Measurements from ENCODE around the gene OR8D1.

GRCh38 chr11:124285610-124286344, 28.0 kb downstream of the OR8D1 start:
- TF ChIP-seq CTCF (IDR thresholded peaks at IDR 0.05; ENCODE audit: borderline replicate concordance, extremely low read depth, low read length, poor library complexity, severe bottlenecking), result no peak
- no peak for TF ChIP-seq EZH2 (IDR thresholded peaks at IDR 0.05; ENCODE audit: borderline replicate concordance, low read depth, low read length, severe bottlenecking)
